Globus pallidus (tissue), 1 donor: ENCODE data around the gene SLC9A8.
A peak's percentile ranks its signal among the peaks of the same experiment; 100 is the strongest.

Experiments used
- DNase-seq: peaks from one replicate; pipeline ENCODE4 v3.0.0-alpha.2; 2015; ENCODE audit warnings: low spot score

The SLC9A8 gene

GRCh38 chr20:49915380-49916145, 102.9 kb downstream of the SLC9A8 start, which contains the start of gene SPATA2:
SPATA2 (minus strand) TSS chr20:49915529; CDS start chr20:49908490, 7,039 bp downstream.
- DNase-seq = peak; percentile 94

- no peak for DNase-seq
Measured at GRCh38 chr20:49916146-49917002, 103.7 kb downstream of the SLC9A8 start.

- DNase-seq = no peak
Measured at GRCh38 chr20:49918446-49918845, 105.8 kb downstream of the SLC9A8 start.

- no peak for DNase-seq
Measured at GRCh38 chr20:49919009-49919408, 106.4 kb downstream of the SLC9A8 start.

GRCh38 chr20:49919461-49919860, 106.8 kb downstream of the SLC9A8 start:
- DNase-seq = no peak

- DNase-seq = no peak
Measured at GRCh38 chr20:49924247-49924646, 111.6 kb downstream of the SLC9A8 start.

GRCh38 chr20:49925901-49926454, 113.3 kb downstream of the SLC9A8 start:
- DNase-seq = no peak

GRCh38 chr20:49928411-49929141, 115.9 kb downstream of the SLC9A8 start:
- peak; percentile 85 for DNase-seq

GRCh38 chr20:49929142-49929494, 116.5 kb downstream of the SLC9A8 start:
- DNase-seq = no peak

GRCh38 chr20:49935746-49936152, 123.1 kb downstream of the SLC9A8 start:
- DNase-seq = no peak

GRCh38 chr20:49936153-49937026, 123.8 kb downstream of the SLC9A8 start, which contains the start of gene RNF114:
RNF114 (plus strand) TSS chr20:49936397; CDS start chr20:49936413, 16 bp downstream.
- peak; percentile 93 for DNase-seq

- DNase-seq = no peak
Measured at GRCh38 chr20:49937027-49937929, 124.7 kb downstream of the SLC9A8 start.

GRCh38 chr20:49938173-49939163, 125.8 kb downstream of the SLC9A8 start:
- no peak for DNase-seq

- no peak for DNase-seq
Measured at GRCh38 chr20:49941456-49941855, 128.8 kb downstream of the SLC9A8 start.
